SU-DHL-6 (cell line): ENCODE measurements around the gene GOLGA5.
"Not testable (repeated sequence)": the region's sequence is repeated elsewhere in the genome, so short reads cannot be mapped to it uniquely, and the experiment has no call there.

Experiments used
- H2AFZ ChIP-seq: fragments of 200-600 bp; sonication (generic); 2 replicates; pipeline ENCODE4 v1.6.1; 2014; ENCODE audit warnings: low read depth, mild to moderate bottlenecking, moderate library complexity, mixed read lengths, antibody characterized with exemption, low read length; ENCODE audit not compliant: severe bottlenecking
- H3F3A ChIP-seq: fragments of 200-600 bp; shearing (Covaris generic); 2 replicates; pipeline ENCODE4 v1.6.0; 2016; ENCODE audit warnings: antibody characterized with exemption, mild to moderate bottlenecking; ENCODE audit not compliant: insufficient read depth
- H3K27ac ChIP-seq: fragments of 200-600 bp; sonication (generic); 2 replicates; pipeline ENCODE4 v1.5.1; 2016; ENCODE audit warnings: low read depth, mild to moderate bottlenecking, low read length, moderate library complexity, mixed read lengths
- H3K27me3 ChIP-seq: fragments of 200-600 bp; sonication (generic), shearing (Covaris generic); 2 replicates; pipeline ENCODE4 v1.6.0; 2014; ENCODE audit warnings: mild to moderate bottlenecking, low read length
- H3K36me3 ChIP-seq: fragments of 200-600 bp; sonication (generic); 2 replicates; pipeline ENCODE4 v1.6.1; 2014; ENCODE audit warnings: mild to moderate bottlenecking, low read length, mixed read lengths
- H3K4me2 ChIP-seq: fragments of 300-600, 200-600 bp; shearing (Covaris generic), sonication (generic); 2 replicates; pipeline ENCODE4 v1.6.0; 2014; ENCODE audit warnings: low read length, low read depth, mild to moderate bottlenecking; ENCODE audit not compliant: poor library complexity, severe bottlenecking
- H3K4me3 ChIP-seq: fragments of 200-600 bp; sonication (generic); 2 replicates; pipeline ENCODE4 v1.5.1; 2014; ENCODE audit warnings: antibody characterized with exemption, low read length, mild to moderate bottlenecking, mixed read lengths; ENCODE audit not compliant: insufficient read depth, poor library complexity, severe bottlenecking
- H3K79me2 ChIP-seq: fragments of 200-600 bp; sonication (generic); 2 replicates; pipeline ENCODE4 v1.6.1; 2014; ENCODE audit warnings: mild to moderate bottlenecking, low read length, moderate library complexity; ENCODE audit not compliant: insufficient read depth
- H3K9ac ChIP-seq: fragments of 200-600 bp; sonication (generic); 2 replicates; pipeline ENCODE4 v1.7.0; 2014; ENCODE audit warnings: mild to moderate bottlenecking, low read length
- H3K9me2 ChIP-seq: fragments of 200-600 bp; sonication (generic); replicated peaks from 2 replicates; pipeline ENCODE4 v1.6.1; 2014; ENCODE audit warnings: low read length; ENCODE audit not compliant: insufficient read depth
- H3K9me3 ChIP-seq: fragments of 200-600 bp; sonication (generic); 2 replicates; pipeline ENCODE4 v1.6.1; 2014; ENCODE audit warnings: low read length, mixed read lengths; ENCODE audit not compliant: insufficient read depth
- H4K20me1 ChIP-seq: fragments of 200-600 bp; sonication (generic); 2 replicates; pipeline ENCODE4 v1.6.1; 2014; ENCODE audit warnings: low read depth, mild to moderate bottlenecking, antibody characterized with exemption, low read length, moderate library complexity, mixed read lengths
- CTCF ChIP-seq: fragments of 200-600 bp; sonication (generic); IDR thresholded peaks from one replicate; pipeline ENCODE4 v1.5.1; 2017; ENCODE audit warnings: antibody characterized with exemption, mild to moderate bottlenecking, low read length, moderate library complexity; ENCODE audit not compliant: insufficient read depth, poor library complexity, severe bottlenecking
- EZH2phosphoT487 ChIP-seq: fragments of 200-600 bp; sonication (generic), shearing (Covaris generic); conservative IDR thresholded peaks from 2 replicates; pipeline ENCODE4 v1.6.1; 2018; ENCODE audit warnings: mild to moderate bottlenecking, antibody characterized with exemption, low read length, moderate library complexity, mixed read lengths

GOLGA5 gene

DNA sequence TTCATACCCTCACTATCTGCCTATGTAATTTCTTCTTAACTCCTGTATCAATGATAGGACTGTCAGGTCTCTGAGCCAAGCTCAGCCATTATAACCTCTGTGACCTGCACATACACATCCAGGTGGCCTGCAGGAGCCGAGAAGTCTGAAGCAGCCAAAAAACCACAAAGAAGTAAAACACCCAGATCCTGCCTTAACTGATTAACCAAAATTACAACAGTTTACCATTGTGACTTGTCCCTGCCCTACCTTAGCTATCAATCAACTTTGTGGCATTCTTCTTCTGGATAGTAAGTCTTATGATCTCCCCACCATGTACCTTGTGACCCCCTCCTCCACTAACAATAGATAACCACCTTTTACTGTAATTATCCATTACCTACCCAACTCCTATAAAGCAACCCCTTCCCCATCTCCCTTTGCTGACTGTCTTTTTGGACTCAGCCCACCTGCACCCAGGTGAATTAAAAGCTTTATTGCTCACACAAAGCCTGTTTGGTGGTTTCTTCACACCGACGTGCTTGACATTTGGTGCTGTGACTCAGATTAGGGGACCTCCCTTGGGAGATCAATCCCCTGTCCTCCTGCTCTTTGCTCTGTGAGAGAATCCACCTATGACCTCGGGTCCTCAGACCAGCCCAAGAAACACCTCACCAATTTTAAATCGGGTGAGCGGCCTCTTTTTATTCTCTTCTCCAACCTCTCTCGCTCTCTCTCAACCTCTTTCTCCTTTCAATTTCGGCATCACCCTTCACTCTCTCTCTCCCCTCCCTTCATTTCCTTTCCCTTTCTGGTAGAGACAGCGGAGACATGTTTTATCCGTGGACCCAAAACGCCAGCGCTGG lies 34.2 kb upstream of the GOLGA5 start:
- H3K27me3 ChIP-seq: no peaks in the 10 kb centered on the region
- no peak overlapping the region for H3K27ac ChIP-seq
- no peaks in the 10 kb centered on the region for H3K36me3 ChIP-seq
- H4K20me1 ChIP-seq: no peaks in the 10 kb centered on the region
- no peak overlapping the region for H3K4me3 ChIP-seq
- H3K9ac ChIP-seq: no peak overlapping the region
- H2AFZ ChIP-seq: no peak overlapping the region
- no peaks in the 10 kb centered on the region for H3K9me3 ChIP-seq
- no peak overlapping the region for H3K4me2 ChIP-seq
- TF ChIP-seq EZH2phosphoT487: no peak
- no peak for TF ChIP-seq CTCF
- H3K79me2 ChIP-seq: no peaks in the 10 kb centered on the region
- no peaks in the 10 kb centered on the region for H3K9me2 ChIP-seq
- no peaks in the 10 kb centered on the region for H3F3A ChIP-seq

GRCh38 chr14:92760524-92760805 lies 33.6 kb upstream of the GOLGA5 start:
- H3K4me3 ChIP-seq: no peak overlapping the region
- no peaks in the 10 kb centered on the region for H4K20me1 ChIP-seq
- H3K27ac ChIP-seq: no peak overlapping the region
- no peak for TF ChIP-seq EZH2phosphoT487
- no peak for TF ChIP-seq CTCF
- no peaks in the 10 kb centered on the region for H3K36me3 ChIP-seq
- no peak overlapping the region for H3K9ac ChIP-seq
- no peak overlapping the region for H3K4me2 ChIP-seq
- H3K9me3 ChIP-seq: no peaks in the 10 kb centered on the region
- H3K27me3 ChIP-seq: no peaks in the 10 kb centered on the region
- no peaks in the 10 kb centered on the region for H3K9me2 ChIP-seq
- no peaks in the 10 kb centered on the region for H3K79me2 ChIP-seq
- no peak overlapping the region for H2AFZ ChIP-seq
- no peaks in the 10 kb centered on the region for H3F3A ChIP-seq

- H3K36me3 ChIP-seq, H3K4me3 ChIP-seq, H2AFZ ChIP-seq, H3K9me3 ChIP-seq, H4K20me1 ChIP-seq, H3F3A ChIP-seq, H3K27me3 ChIP-seq, H3K27ac ChIP-seq, H3K4me2 ChIP-seq, H3K9ac ChIP-seq, H3K79me2 ChIP-seq, H3K9me2 ChIP-seq: not testable (repeated sequence)
These were observed 30.2 kb upstream of the GOLGA5 start for GRCh38 chr14:92763666-92764631.

DNA sequence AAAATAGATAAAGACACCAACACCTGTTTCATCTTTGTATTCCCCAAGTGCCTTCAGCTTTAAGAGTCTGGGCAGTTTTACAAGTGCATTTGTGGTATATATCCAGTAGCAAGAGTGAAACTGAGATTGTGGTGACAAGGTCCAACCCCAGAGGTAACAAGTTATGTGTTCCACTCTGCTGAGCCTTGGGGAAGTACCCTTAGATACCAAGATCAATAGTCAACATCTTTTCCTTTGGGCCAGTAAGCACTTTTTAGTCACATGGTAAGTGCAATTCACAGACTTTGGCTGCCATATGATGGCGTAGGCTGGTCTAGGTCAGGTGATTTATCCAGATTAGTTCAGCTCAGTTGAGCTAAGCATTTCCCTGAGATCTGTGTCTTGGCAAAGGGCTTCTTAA lies 25.9 kb upstream of the GOLGA5 start:
- H4K20me1 ChIP-seq, H3F3A ChIP-seq, H3K9me3 ChIP-seq, H3K4me3 ChIP-seq, H2AFZ ChIP-seq, H3K27me3 ChIP-seq, H3K27ac ChIP-seq, H3K9ac ChIP-seq, H3K36me3 ChIP-seq, H3K79me2 ChIP-seq, H3K9me2 ChIP-seq, H3K4me2 ChIP-seq: not testable (repeated sequence)
